ENCODE results near the gene OOSP4B. TPM values are rescaled to one million over a fixed set of nuclear protein-coding genes. Genes with fewer than 3 reads are reported as not detected.
"Not testable (repeated sequence)": the region's sequence is repeated elsewhere in the genome, so short reads cannot be mapped to it uniquely, and the experiment has no call there.

Gene OOSP4B
- polyA plus RNA-seq, 1 donor from 2014 or later: not detected

GRCh38 chr11:60005360-60005759, 11.6 kb upstream of the OOSP4B start:
- Histone ChIP-seq H3K36me3 (ENCODE audit: insufficient read depth, low read length) (no peaks in the 10 kb centered on the region), H3K4me3 (ENCODE audit: low read length) (no peak overlapping the region), H2AFZ (ENCODE audit: low read depth, low read length) (no peak overlapping the region), H3K9ac (ENCODE audit: low read length) (no peak overlapping the region), H4K20me1 (ENCODE audit: insufficient read depth) (no peaks in the 10 kb centered on the region), H3K9me2 (ENCODE audit: insufficient read depth, low read length) (no peaks in the 10 kb centered on the region), H3K27ac (ENCODE audit: low read length) (no peak overlapping the region), H3K9me3 (ENCODE audit: low read length) (no peaks in the 10 kb centered on the region), H3K4me2 (ENCODE audit: low read length) (no peak overlapping the region), H3F3A (ENCODE audit: insufficient read depth, low read length, poor library complexity, severe bottlenecking) (no peaks in the 10 kb centered on the region), H3K27me3 (ENCODE audit: insufficient read depth, low read depth, low read length) (no peaks in the 10 kb centered on the region), H3K79me2 (replicated peaks; ENCODE audit: insufficient read depth, low read length) (no peaks in the 10 kb centered on the region)
- TF ChIP-seq POLR2AphosphoS5 (IDR thresholded peaks at IDR 0.05): no peak
- no peak for TF ChIP-seq RAD21 (conservative IDR thresholded peaks at IDR 0.05)
- no peak for TF ChIP-seq EP300 (conservative IDR thresholded peaks at IDR 0.05; ENCODE audit: poor library complexity, severe bottlenecking)
- TF ChIP-seq MXI1 (conservative IDR thresholded peaks at IDR 0.05; ENCODE audit: poor library complexity, severe bottlenecking): no peak

DNA sequence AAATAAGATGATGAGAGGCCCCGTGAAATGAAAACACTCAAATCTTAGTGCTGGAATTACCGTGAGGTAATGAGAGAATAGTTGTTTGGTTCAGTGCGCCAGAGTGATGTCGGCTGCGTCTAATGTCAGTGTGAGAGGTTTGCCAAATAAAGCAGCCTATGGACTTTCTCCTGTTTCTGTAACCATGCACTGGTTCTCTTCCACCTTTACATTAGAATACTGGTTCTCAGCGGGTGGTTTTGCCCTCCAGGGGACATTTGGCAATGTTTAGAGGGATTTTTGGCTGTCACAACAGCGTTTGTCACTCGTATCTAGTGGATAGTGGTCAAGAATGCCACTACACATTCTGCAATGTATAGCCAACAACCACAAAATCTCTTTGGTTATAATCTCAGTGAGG, 1.1 kb downstream of the OOSP4B start:
- no peaks in the 10 kb centered on the region for H3K36me3 ChIP-seq (ENCODE audit: insufficient read depth, low read length)
- no peaks in the 10 kb centered on the region for H4K20me1 ChIP-seq (ENCODE audit: insufficient read depth)
- no peaks in the 10 kb centered on the region for H3K79me2 ChIP-seq (replicated peaks; ENCODE audit: insufficient read depth, low read length)
- no peak overlapping the region for H3K27ac ChIP-seq (ENCODE audit: low read length)
- no peaks in the 10 kb centered on the region for H3K27me3 ChIP-seq (ENCODE audit: insufficient read depth, low read depth, low read length)
- no peaks in the 10 kb centered on the region for H3F3A ChIP-seq (ENCODE audit: insufficient read depth, low read length, poor library complexity, severe bottlenecking)
- H3K9me3 ChIP-seq (ENCODE audit: low read length): no peaks in the 10 kb centered on the region
- no peak overlapping the region for H3K4me2 ChIP-seq (ENCODE audit: low read length)
- H2AFZ ChIP-seq (ENCODE audit: low read depth, low read length): no peak overlapping the region
- TF ChIP-seq REST (IDR thresholded peaks at IDR 0.05; ENCODE audit: borderline replicate concordance) (no peak), MXI1 (conservative IDR thresholded peaks at IDR 0.05; ENCODE audit: poor library complexity, severe bottlenecking) (no peak), EZH2 (IDR thresholded peaks at IDR 0.05; ENCODE audit: borderline replicate concordance, insufficient read depth, low read length, poor library complexity, severe bottlenecking) (no peak), RAD21 (conservative IDR thresholded peaks at IDR 0.05) (no peak), POLR2AphosphoS5 (IDR thresholded peaks at IDR 0.05) (no peak), SMC3 (conservative IDR thresholded peaks at IDR 0.05; ENCODE audit: poor library complexity) (no peak), TAF1 (IDR thresholded peaks at IDR 0.05; ENCODE audit: low read depth) (no peak), EP300 (conservative IDR thresholded peaks at IDR 0.05; ENCODE audit: poor library complexity, severe bottlenecking) (no peak)
- TF ChIP-seq, protein P1, sequence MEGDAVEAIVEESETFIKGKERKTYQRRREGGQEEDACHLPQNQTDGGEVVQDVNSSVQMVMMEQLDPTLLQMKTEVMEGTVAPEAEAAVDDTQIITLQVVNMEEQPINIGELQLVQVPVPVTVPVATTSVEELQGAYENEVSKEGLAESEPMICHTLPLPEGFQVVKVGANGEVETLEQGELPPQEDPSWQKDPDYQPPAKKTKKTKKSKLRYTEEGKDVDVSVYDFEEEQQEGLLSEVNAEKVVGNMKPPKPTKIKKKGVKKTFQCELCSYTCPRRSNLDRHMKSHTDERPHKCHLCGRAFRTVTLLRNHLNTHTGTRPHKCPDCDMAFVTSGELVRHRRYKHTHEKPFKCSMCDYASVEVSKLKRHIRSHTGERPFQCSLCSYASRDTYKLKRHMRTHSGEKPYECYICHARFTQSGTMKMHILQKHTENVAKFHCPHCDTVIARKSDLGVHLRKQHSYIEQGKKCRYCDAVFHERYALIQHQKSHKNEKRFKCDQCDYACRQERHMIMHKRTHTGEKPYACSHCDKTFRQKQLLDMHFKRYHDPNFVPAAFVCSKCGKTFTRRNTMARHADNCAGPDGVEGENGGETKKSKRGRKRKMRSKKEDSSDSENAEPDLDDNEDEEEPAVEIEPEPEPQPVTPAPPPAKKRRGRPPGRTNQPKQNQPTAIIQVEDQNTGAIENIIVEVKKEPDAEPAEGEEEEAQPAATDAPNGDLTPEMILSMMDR (IDR thresholded peaks at IDR 0.05; ENCODE audit: poor library complexity, severe bottlenecking): no peak
- H3K9me2 ChIP-seq (ENCODE audit: insufficient read depth, low read length): no peaks in the 10 kb centered on the region
- no peak overlapping the region for H3K4me3 ChIP-seq (ENCODE audit: low read length)
- H3K9ac ChIP-seq (ENCODE audit: low read length): no peak overlapping the region

- not testable (repeated sequence) for H3F3A ChIP-seq (ENCODE audit: insufficient read depth, low read length, poor library complexity, severe bottlenecking); H3K4me2 ChIP-seq (ENCODE audit: low read length); H3K4me3 ChIP-seq (ENCODE audit: low read length); H3K9ac ChIP-seq (ENCODE audit: low read length); H3K36me3 ChIP-seq (ENCODE audit: insufficient read depth, low read length); H3K79me2 ChIP-seq (replicated peaks; ENCODE audit: insufficient read depth, low read length); H2AFZ ChIP-seq (ENCODE audit: low read depth, low read length); H4K20me1 ChIP-seq (ENCODE audit: insufficient read depth); H3K9me3 ChIP-seq (ENCODE audit: low read length); H3K27me3 ChIP-seq (ENCODE audit: insufficient read depth, low read depth, low read length); H3K9me2 ChIP-seq (ENCODE audit: insufficient read depth, low read length); H3K27ac ChIP-seq (ENCODE audit: low read length)
These were observed 3.4 kb downstream of the OOSP4B start for GRCh38 chr11:60020376-60020775.

All from neural cell (in vitro differentiated cells).